A172 (cell line): Measurements from ENCODE around the gene RAP1B. TPM values are rescaled to one million over a fixed set of nuclear protein-coding genes. Genes with fewer than 3 reads are reported as not detected.

Experiments
- DNase-seq: peaks from one replicate; pipeline ENCODE4 v3.0.0-alpha.2; 2015; ENCODE audit warnings: low spot score
- total RNA-seq: library from RNA; depleted of rRNA; stranded (reverse); fragments of >200 nt; shearing (Covaris generic); gene quantifications from 2 replicates; pipeline ENCODE4 v1.2.3, GENCODE V29; 2014

The RAP1B gene
- total RNA-seq, 1 experiment from 2014 or later = 414 TPM

DNA sequence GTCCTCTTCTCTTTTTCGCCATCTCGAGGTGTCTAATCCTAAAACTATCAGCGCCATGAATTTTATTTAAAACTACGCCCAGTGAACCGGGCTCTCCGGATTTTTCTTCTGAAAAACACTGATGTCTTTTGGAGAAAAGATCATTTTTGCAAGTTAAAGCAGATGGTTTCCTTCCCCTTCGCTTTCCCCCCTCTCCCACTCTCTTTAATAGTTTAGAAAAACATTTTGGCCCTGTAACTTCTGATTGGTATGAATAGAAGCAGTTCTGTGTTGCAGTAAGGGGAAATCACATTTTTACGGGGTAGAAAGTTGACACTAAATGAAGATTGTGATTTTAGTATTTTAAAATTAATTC is 1.1 kb downstream of the RAP1B start:
- no peak for DNase-seq

GRCh38 chr12:68612202-68612601 is 1.5 kb downstream of the RAP1B start:
- DNase-seq = peak; percentile 39

DNA sequence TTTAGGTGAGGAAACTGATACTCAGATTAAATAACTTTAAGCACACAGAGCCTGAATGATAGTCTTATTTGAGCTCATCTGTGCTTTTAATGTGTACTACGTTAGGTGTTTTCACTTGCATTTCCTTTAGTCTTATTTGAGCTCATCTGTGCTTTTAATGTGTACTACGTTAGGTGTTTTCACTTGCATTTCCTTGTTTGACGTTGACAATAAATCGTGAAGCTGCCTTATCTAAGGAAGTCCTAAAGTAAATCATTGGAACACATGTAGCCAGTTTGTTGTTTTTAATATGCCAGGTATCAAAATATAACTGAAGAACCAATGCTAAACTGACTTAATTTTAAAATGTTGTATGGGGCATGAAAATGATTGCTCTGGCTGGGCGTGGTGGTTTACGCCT is 2.0 kb downstream of the RAP1B start:
- no peak for DNase-seq

DNA sequence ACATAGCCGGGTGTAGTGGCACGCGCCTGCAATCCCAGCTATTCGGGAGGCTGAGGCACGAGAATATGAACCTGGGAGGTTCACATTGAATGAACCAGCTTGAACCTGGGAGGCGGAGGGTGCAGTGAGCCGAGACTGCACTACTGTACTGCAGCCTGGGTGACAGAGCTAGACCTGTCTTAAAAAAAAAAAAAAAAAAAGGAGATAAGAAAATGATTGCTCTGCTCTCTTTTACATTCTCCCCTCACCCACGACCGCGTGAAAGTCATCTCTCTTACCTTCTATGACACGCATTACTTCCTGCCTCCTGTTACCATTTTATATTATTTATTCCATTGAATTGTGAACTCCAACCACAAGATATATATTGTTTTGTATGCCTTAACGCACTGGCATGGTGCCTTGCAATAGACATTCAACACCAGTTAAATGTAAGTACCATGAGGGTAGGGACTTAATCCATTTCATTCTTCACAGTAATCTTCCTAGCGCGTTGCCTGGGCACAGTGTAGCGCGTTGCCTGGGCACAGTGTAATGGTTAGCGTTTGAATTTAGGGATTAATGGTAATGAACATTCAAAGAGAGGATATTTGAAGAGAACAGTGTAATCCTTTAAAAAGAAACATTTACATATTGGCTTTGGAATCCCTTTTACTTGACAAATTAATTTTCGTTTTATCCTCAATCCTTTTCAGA is 2.7 kb downstream of the RAP1B start:
- no peak for DNase-seq

DNA sequence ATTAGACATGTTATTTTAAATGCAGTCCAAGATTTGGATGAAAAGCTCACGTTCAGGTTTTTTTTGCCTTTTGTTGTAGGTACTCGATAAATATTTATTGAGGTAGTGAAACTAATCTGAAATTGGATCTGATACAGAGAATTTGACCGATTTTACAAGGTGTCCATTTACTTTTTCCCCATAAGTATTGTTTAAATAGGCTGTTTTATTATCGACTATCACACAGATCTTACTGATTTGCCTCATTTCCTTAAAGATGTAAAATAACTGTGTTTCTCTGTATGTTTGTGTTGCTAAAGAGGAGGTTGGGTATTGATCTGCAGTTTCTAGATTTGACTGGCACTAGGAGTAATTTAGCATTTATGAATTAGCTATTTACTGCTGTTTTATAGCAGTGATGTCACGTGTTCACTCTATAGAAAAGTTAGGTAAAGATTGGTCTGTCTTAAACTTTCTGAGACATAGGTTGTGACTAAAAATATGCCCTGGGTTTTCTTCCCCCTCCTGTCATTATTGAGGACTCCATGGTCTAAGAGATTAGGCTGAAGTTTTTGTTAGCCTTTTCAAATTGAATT is 3.5 kb downstream of the RAP1B start:
- no peak for DNase-seq

- no peak for DNase-seq
Measured at GRCh38 chr12:68614769-68615168, 4.1 kb downstream of the RAP1B start.

DNA sequence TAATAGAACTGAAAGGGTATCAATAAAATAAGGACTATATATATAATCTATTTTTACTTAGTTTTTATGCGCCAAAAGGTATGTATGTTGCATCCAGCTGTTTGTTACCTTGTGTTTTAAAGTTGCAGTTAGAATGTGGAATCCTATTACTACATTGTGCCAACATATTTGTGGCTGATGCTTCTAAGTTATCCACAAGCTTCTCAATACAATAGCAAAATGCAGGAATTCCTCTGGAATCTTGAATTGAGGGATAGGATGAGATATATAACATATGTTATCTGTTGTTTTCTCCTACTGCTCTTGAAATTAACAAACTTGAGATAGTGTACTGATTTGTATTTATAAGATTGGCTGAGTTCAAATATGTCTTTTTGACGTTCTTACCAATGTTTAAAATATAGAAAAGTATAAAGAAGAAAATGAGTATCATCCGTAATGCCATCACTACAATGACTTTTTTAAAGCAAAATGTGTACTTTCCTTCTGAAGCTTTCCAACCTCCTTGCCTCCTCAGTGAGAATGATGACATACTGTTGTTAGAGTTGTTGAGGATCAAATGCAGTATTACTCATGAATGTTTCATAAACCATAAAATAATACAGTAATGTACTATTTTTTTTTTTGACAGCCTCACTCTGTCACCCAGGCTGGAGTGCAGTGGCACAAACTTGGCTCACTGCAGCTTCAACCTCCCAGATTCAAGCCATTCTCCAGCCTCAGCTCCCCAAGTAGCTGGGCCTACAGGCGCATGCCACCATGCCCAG is 6.6 kb downstream of the RAP1B start:
- no peak for DNase-seq

- no peak for DNase-seq
Measured at GRCh38 chr12:68619541-68619940, 8.8 kb downstream of the RAP1B start.

DNA sequence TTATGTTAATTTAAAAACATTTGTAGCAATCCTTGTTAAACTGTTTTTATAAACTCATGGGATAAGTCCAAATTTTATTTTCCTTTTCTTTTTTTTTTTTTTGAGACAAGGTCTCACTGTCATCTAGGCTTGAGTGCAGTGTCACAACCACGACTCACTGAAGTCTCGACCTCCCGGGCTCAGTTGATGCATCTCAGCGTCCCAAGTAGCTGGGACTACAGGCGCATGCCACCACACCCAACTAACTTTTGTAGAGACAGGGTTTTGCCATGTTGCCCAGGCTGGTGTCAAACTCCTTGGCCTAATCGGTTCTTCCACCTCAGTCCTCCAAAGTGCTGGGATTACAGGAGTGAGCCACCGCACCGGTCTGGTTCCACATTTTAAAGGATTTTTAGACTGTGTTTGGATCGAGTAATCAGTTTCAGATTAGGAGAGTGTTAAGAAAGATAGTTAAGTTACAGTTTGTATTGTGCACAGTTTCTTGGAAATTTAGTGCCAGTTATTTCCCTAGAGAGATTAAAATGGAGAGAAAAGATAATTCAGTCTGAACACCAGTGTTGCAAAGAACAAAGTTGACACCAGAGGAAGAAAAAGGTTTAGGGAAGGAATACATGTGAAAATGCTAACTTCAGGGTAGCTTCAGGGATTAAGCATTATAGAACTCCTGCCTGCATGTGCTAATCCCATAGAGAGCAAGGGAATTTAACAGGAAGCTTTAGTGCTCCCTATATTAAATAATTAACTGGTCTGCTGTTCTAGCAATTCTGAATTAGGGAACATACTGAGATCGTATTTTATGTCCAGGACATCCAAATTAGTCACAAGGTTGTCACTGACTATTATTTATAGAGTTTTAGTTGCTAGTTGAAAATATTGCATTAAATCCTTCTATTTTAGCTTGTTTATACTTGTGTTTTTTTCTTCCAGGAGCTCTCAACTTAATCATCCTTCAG is 10.1 kb downstream of the RAP1B start:
- no peak for DNase-seq

DNA sequence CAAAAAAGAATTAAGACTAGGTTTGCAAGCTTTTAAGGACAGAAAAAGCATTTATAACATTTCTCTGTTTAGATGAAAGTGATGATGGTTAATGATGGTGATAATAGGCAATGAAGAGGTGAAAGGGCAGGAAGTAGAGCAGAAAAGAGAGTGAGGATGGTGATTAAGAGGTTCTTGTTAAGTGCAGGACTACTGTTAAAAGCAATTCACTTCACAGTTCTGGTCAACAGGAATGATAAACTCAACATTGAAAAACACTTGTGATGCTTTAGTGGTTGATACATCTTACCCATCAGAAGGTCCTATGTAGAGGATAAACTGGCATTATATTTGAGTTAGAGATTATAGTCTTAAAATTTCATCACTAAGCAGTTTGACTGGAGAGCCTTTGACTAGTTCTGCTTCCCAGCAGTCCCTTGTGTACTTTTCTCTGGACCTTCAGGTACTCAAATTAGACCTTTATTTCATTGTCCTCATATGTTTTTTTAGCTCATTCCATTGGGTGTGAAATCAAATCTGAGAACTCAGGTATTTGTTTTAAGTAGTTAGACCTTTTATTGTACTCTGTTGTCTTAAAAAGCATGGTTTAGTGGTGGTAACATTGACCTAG is 10.9 kb downstream of the RAP1B start:
- DNase-seq = no peak

DNA sequence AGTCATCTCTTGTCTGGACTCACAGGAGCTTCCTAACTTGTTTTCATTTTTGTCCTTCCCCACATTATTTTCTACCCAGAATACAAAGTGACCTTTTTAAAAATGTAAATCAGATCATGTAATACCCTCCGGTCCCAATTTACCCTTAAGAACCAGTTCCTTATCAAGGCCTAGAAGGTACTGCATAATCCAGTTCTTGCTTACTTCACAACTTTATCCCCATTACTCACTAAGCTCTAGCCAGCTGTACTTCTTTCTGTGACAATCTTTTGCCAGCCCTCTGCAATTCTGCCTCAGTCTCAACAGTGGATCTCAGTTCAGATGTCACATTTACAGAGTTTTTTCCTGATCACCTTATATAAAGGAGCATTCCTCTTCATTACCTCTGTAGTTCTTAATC is 11.6 kb downstream of the RAP1B start:
- no peak for DNase-seq

- DNase-seq = no peak
Measured at GRCh38 chr12:68623059-68623458, 12.4 kb downstream of the RAP1B start.

- peak; percentile 22 for DNase-seq
Measured at GRCh38 chr12:68623984-68624383, 13.3 kb downstream of the RAP1B start.

GRCh38 chr12:68624933-68625332 is 14.2 kb downstream of the RAP1B start:
- DNase-seq = no peak

- DNase-seq = no peak
Measured at GRCh38 chr12:68627673-68628319, 17.1 kb downstream of the RAP1B start.

GRCh38 chr12:68628698-68629097 is 18.0 kb downstream of the RAP1B start:
- DNase-seq = no peak

- no peak for DNase-seq
Measured at GRCh38 chr12:68630050-68630449, 19.4 kb downstream of the RAP1B start.

GRCh38 chr12:68630598-68630997 is 19.9 kb downstream of the RAP1B start:
- DNase-seq = no peak

DNA sequence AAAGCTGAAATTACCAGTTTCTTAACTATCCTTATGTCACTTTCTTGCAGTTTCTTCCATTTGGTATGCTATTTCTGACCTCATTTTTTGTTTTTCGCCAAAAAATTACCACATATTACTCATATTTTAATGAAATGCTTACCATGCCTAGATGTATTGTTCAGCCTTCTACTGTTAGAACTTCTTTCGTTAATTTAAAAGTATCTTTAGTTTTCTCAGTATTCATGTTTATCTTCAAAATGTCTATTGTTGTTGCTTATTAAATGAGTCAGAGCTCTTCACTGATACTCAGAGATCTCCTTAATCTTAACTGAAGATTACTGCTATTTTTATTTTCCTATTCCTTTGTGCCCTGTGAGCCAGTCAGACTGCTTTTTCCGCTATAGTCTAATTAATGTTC is 20.5 kb downstream of the RAP1B start:
- no peak for DNase-seq

DNA sequence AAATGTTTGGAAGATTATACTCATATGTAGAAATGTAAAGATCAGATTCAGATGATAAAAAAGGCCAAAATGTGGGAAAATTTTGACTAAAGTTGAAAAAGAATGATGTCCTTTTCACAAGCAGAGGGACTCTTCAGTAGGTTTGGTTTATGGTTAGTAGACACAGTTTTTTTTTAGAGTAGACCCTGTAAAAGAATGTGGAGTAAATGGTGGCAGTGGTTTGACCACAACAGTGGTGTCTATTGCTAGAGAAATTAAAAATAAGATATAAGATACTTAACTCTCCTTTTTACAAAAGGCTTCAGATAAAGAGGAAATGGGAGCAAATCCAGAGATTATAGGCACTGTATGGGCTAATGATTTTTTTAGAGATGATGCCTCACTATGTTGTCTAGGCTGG is 21.8 kb downstream of the RAP1B start:
- DNase-seq = no peak
